Measurements from ENCODE around the gene ENDOD1.
"Not testable (repeated sequence)": the region's sequence is repeated elsewhere in the genome, so short reads cannot be mapped to it uniquely, and the experiment has no call there.

Gene ENDOD1

DNA sequence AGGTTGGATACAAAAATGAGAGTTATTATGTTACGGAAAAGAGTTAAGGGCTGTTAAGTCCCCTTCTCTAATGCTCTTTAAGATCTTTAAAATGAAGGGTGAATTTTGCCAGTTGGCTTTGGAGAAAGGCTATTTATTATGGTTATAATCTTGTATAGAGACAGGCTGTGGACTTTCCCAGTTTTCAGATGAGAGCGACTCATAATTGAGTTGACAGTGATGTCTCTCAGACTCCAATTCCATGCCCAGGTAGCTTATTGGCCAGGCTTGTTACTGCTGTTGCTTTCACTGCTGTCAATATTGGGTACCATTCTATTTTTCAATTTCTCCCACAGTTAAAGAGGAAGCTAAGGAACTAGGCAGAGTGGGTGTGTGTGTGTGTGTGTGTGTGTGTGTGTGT, 13.1 kb downstream of the ENDOD1 start:
- DNase-seq (ENCODE audit: low read depth in 4 of 4, low spot score in 1 of 4), result no peak

DNA sequence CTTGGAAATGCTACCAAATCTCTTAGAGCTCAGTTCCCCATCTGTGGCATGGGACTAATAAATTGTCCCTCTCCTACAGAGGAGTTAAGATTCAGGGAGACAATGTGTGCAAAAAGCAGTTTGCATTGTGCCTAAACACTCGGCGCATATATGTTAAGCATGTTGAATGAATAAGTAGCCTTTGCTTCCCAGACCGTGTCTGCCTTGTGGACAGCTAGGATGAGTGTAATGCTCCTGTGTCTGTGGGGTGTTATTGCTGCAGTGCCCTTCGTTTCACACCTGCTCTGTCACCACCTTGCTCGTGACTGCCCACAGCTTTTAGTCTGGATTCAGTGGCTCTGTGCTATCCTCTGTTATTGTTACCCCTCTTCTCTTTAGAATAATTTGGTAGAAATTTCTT, 14.1 kb downstream of the ENDOD1 start:
- no peak for DNase-seq (ENCODE audit: low read depth in 4 of 4, low spot score in 1 of 4)

- DNase-seq (ENCODE audit: low read depth in 4 of 4, low spot score in 1 of 4), result no peak
These were observed 14.6 kb downstream of the ENDOD1 start for GRCh38 chr11:95104121-95104830.

GRCh38 chr11:95104856-95105255, 15.2 kb downstream of the ENDOD1 start:
- DNase-seq (ENCODE audit: low read depth in 4 of 4, low spot score in 1 of 4), result no peak

DNA sequence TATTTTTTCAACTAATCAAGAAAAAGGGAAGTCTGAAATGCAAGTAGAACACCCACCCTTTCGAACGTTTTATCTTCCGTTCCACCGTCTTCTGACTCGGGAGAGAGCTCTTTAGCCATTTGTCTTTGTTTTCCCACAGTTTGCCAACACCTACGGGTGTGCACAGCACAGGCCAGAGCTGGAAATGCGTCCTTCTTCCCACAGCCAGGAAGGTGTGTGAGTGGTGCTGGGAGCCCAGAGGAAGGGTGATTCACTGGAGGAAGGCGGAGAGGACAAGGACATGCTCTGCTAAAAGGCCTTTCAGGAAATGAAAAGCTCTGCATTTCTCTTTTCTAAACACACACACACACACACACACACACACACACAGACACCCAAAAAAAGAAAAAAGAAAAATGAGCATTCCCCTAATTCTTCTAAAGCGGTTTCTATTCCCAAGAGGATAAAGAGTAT, 18.5 kb downstream of the ENDOD1 start:
- DNase-seq (ENCODE audit: low read depth in 4 of 4, low spot score in 1 of 4), result no peak

GRCh38 chr11:95108671-95109551, 19.3 kb downstream of the ENDOD1 start:
- no peak for DNase-seq (ENCODE audit: low read depth in 4 of 4, low spot score in 1 of 4)

- not testable (repeated sequence) for DNase-seq (ENCODE audit: low read depth in 4 of 4, low spot score in 1 of 4)
These were observed 21.8 kb downstream of the ENDOD1 start for GRCh38 chr11:95111471-95111870.

GRCh38 chr11:95111923-95112540, 22.4 kb downstream of the ENDOD1 start:
- no peak for DNase-seq (ENCODE audit: low read depth in 4 of 4, low spot score in 1 of 4)

DNA sequence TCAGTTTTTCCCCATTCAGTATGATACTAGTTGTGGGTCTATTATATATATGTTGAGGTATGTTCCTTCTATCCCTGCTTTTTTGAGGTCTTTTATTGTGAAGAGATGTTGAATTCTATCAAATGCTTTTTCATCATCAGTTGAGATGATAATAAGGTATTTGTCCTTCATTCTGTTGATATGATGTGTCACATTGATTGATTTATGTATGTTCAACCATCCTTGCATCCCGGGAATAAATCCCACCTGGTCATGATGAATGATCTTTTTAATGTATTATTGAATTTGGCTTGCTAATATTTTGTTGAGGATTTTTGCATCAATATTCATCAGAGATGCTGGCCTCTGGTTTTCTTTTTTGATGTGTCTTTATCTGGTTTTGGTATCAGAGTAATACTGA, 26.0 kb downstream of the ENDOD1 start:
- no peak for DNase-seq (ENCODE audit: low read depth in 4 of 4, low spot score in 1 of 4)

- DNase-seq (ENCODE audit: low read depth in 4 of 4, low spot score in 1 of 4), result no peak
These were observed 29.9 kb downstream of the ENDOD1 start for GRCh38 chr11:95119361-95120060.

- DNase-seq (ENCODE audit: low read depth in 4 of 4, low spot score in 1 of 4), result no peak
These were observed 32.1 kb downstream of the ENDOD1 start for GRCh38 chr11:95121698-95122097.

GRCh38 chr11:95123556-95123955, 33.9 kb downstream of the ENDOD1 start:
- no peak for DNase-seq (ENCODE audit: low read depth in 4 of 4, low spot score in 1 of 4)

- no peak for DNase-seq (ENCODE audit: low read depth in 4 of 4, low spot score in 1 of 4)
These were observed 39.0 kb downstream of the ENDOD1 start for GRCh38 chr11:95128602-95129001.

- DNase-seq (ENCODE audit: low read depth in 4 of 4, low spot score in 1 of 4), result no peak
These were observed 43.3 kb downstream of the ENDOD1 start for GRCh38 chr11:95132956-95133355.

- DNase-seq (ENCODE audit: low read depth in 4 of 4, low spot score in 1 of 4), result no peak
These were observed 44.8 kb downstream of the ENDOD1 start for GRCh38 chr11:95134491-95134890.

DNA sequence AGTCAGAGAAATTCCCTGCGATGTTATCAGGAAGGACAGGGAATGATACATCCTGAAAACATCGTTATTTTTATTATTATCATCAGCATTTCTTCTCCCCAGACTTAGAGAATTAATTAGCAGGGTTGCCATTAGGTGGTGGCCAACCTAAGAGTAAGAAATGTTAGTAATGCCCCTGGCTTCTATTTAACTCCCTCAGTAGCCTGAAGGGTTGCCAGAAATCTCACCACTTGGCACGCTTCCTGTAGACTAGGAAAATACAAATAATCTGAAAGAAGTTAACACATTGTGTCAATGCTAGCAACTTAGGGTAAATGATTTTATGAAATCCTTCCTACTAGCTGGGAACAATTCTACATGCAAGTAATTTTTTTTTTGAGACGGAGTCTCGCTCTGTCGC, 45.5 kb downstream of the ENDOD1 start:
- DNase-seq (ENCODE audit: low read depth in 4 of 4, low spot score in 1 of 4), result no peak

DNA sequence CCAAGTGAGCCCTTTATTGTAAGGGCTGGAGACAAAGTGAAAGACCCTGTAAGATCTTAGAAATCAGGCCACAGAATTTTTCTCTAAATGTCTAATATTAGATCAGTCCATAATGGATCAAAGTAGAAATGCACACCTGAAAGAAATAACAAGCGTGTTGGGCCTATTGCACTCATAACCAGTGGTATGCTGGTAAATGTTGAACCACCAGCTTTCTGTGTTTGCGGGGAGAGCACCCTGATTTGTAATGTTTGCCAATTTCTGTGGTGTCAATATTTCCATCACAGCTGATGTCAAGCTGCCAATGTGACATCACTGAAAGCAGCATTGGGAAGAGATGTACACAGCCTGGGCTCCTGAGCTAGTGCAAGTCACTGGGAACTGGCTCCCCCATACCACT, 46.2 kb downstream of the ENDOD1 start:
- no peak for DNase-seq (ENCODE audit: low read depth in 4 of 4, low spot score in 1 of 4)

GRCh38 chr11:95136747-95137146, 47.1 kb downstream of the ENDOD1 start:
- DNase-seq (ENCODE audit: low read depth in 4 of 4, low spot score in 1 of 4), result not testable (repeated sequence)

DNA sequence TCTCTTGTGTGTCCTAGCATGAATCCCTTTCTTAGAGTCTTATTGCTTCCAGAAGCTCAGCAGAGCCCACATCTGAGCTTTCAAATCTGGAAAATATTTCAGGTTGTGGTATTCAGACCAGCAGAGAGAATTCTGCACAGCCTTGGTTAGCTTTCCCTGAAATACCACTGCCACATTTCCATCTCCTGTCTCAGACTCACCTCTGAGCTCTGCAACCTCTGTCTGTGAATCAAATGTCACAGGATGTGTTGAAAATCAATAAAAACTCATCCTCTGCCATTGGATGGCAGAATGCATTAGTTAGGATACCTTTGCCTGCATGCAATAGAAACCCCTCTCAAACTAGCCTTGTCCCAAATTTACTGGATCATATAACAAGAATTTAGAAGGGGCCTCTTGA, 47.7 kb downstream of the ENDOD1 start:
- no peak for DNase-seq (ENCODE audit: low read depth in 4 of 4, low spot score in 1 of 4)

DNA sequence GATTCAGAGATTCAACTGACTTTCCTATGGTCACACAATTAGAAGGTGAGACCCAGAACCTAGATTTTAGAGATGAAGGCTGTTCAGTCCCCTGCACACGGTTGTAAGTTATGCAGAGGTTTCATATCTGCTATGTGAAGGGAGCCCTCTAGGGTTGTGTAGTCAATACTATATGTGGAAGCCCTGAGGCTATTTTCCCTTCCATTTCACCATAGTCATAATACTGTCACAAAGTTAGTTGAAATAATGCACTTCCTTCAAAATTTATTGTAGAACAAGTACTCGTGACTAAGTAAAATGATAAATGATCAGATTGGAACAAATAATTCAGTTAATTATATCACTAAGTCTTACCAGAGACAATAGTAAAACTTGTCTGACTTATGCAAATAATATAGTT, 48.8 kb downstream of the ENDOD1 start:
- DNase-seq (ENCODE audit: low read depth in 4 of 4, low spot score in 1 of 4), result no peak

GRCh38 chr11:95140397-95141033, 50.9 kb downstream of the ENDOD1 start:
- no peak for DNase-seq (ENCODE audit: low read depth in 4 of 4, low spot score in 1 of 4)
